SU-DHL-6 (cell line): ENCODE data around the gene COL13A1.

ENCODE experiments used
- H2AFZ ChIP-seq: fragments of 200-600 bp; sonication (generic); 2 replicates; pipeline ENCODE4 v1.6.1; 2014; ENCODE audit warnings: low read depth, mild to moderate bottlenecking, moderate library complexity, mixed read lengths, antibody characterized with exemption, low read length; ENCODE audit not compliant: severe bottlenecking
- H3F3A ChIP-seq: fragments of 200-600 bp; shearing (Covaris generic); 2 replicates; pipeline ENCODE4 v1.6.0; 2016; ENCODE audit warnings: antibody characterized with exemption, mild to moderate bottlenecking; ENCODE audit not compliant: insufficient read depth
- H3K27ac ChIP-seq: fragments of 200-600 bp; sonication (generic); 2 replicates; pipeline ENCODE4 v1.5.1; 2016; ENCODE audit warnings: low read depth, mild to moderate bottlenecking, low read length, moderate library complexity, mixed read lengths
- H3K27me3 ChIP-seq: fragments of 200-600 bp; sonication (generic), shearing (Covaris generic); 2 replicates; pipeline ENCODE4 v1.6.0; 2014; ENCODE audit warnings: mild to moderate bottlenecking, low read length
- H3K36me3 ChIP-seq: fragments of 200-600 bp; sonication (generic); 2 replicates; pipeline ENCODE4 v1.6.1; 2014; ENCODE audit warnings: mild to moderate bottlenecking, low read length, mixed read lengths
- H3K4me2 ChIP-seq: fragments of 300-600, 200-600 bp; shearing (Covaris generic), sonication (generic); 2 replicates; pipeline ENCODE4 v1.6.0; 2014; ENCODE audit warnings: low read length, low read depth, mild to moderate bottlenecking; ENCODE audit not compliant: poor library complexity, severe bottlenecking
- H3K4me3 ChIP-seq: fragments of 200-600 bp; sonication (generic); 2 replicates; pipeline ENCODE4 v1.5.1; 2014; ENCODE audit warnings: antibody characterized with exemption, low read length, mild to moderate bottlenecking, mixed read lengths; ENCODE audit not compliant: insufficient read depth, poor library complexity, severe bottlenecking
- H3K79me2 ChIP-seq: fragments of 200-600 bp; sonication (generic); 2 replicates; pipeline ENCODE4 v1.6.1; 2014; ENCODE audit warnings: mild to moderate bottlenecking, low read length, moderate library complexity; ENCODE audit not compliant: insufficient read depth
- H3K9ac ChIP-seq: fragments of 200-600 bp; sonication (generic); 2 replicates; pipeline ENCODE4 v1.7.0; 2014; ENCODE audit warnings: mild to moderate bottlenecking, low read length
- H3K9me2 ChIP-seq: fragments of 200-600 bp; sonication (generic); replicated peaks from 2 replicates; pipeline ENCODE4 v1.6.1; 2014; ENCODE audit warnings: low read length; ENCODE audit not compliant: insufficient read depth
- H3K9me3 ChIP-seq: fragments of 200-600 bp; sonication (generic); 2 replicates; pipeline ENCODE4 v1.6.1; 2014; ENCODE audit warnings: low read length, mixed read lengths; ENCODE audit not compliant: insufficient read depth
- H4K20me1 ChIP-seq: fragments of 200-600 bp; sonication (generic); 2 replicates; pipeline ENCODE4 v1.6.1; 2014; ENCODE audit warnings: low read depth, mild to moderate bottlenecking, antibody characterized with exemption, low read length, moderate library complexity, mixed read lengths
- CTCF ChIP-seq: fragments of 200-600 bp; sonication (generic); IDR thresholded peaks from one replicate; pipeline ENCODE4 v1.5.1; 2017; ENCODE audit warnings: antibody characterized with exemption, mild to moderate bottlenecking, low read length, moderate library complexity; ENCODE audit not compliant: insufficient read depth, poor library complexity, severe bottlenecking
- EZH2phosphoT487 ChIP-seq: fragments of 200-600 bp; sonication (generic), shearing (Covaris generic); conservative IDR thresholded peaks from 2 replicates; pipeline ENCODE4 v1.6.1; 2018; ENCODE audit warnings: mild to moderate bottlenecking, antibody characterized with exemption, low read length, moderate library complexity, mixed read lengths

COL13A1 gene

GRCh38 chr10:69797959-69798358 lies 3.7 kb upstream of the COL13A1 start:
- Histone ChIP-seq H3K36me3 (no peaks in the 10 kb centered on the region), H3K4me2 (no peak overlapping the region), H3K27ac (no peak overlapping the region), H3K9me2 (no peaks in the 10 kb centered on the region), H2AFZ (no peak overlapping the region), H3K9ac (no peak overlapping the region), H3F3A (no peaks in the 10 kb centered on the region), H3K79me2 (no peaks in the 10 kb centered on the region), H3K4me3 (no peak overlapping the region), H4K20me1 (no peaks in the 10 kb centered on the region), H3K27me3 (no peaks in the 10 kb centered on the region), H3K9me3 (peaks cover 10% of the 10 kb centered on the region; the same call in 1 of the 2 replicates)
- TF ChIP-seq EZH2phosphoT487 (no peak), CTCF (no peak)

- H3K79me2 ChIP-seq, result no peaks in the 10 kb centered on the region
- TF ChIP-seq EZH2phosphoT487 (no peak), CTCF (peak; percentile 73)
- no peak overlapping the region for H3K9ac ChIP-seq
- no peaks in the 10 kb centered on the region for H3K36me3 ChIP-seq
- H3F3A ChIP-seq, result no peaks in the 10 kb centered on the region
- no peak overlapping the region for H3K4me2 ChIP-seq
- no peaks in the 10 kb centered on the region for H3K9me2 ChIP-seq
- no peaks in the 10 kb centered on the region for H4K20me1 ChIP-seq
- no peak overlapping the region for H3K27ac ChIP-seq
- no peak overlapping the region for H2AFZ ChIP-seq
- no peaks in the 10 kb centered on the region for H3K27me3 ChIP-seq
- peaks cover 6% of the 10 kb centered on the region; the same call in 1 of the 2 replicates for H3K9me3 ChIP-seq
- H3K4me3 ChIP-seq, result no peak overlapping the region
Measured at GRCh38 chr10:69800109-69800508, 1.6 kb upstream of the COL13A1 start.

GRCh38 chr10:69800665-69801064 lies 1.0 kb upstream of the COL13A1 start:
- H3K27ac ChIP-seq, result no peak overlapping the region

More at GRCh38 chr10:69800665-69801064, 1.0 kb upstream of the COL13A1 start:
- H3K9ac ChIP-seq, result no peak overlapping the region
- no peaks in the 10 kb centered on the region for H4K20me1 ChIP-seq
- TF ChIP-seq EZH2phosphoT487 (no peak), CTCF (no peak)
- no peaks in the 10 kb centered on the region for H3F3A ChIP-seq
- H3K9me2 ChIP-seq, result no peaks in the 10 kb centered on the region
- no peaks in the 10 kb centered on the region for H3K79me2 ChIP-seq
- no peak overlapping the region for H3K4me2 ChIP-seq
- no peaks in the 10 kb centered on the region for H3K27me3 ChIP-seq
- no peak overlapping the region for H2AFZ ChIP-seq
- 0 out of 2 replicates have a peak, but pooled peaks cover under 1% of the 10 kb centered on the region for H3K9me3 ChIP-seq
- H3K36me3 ChIP-seq, result no peaks in the 10 kb centered on the region
- no peak overlapping the region for H3K4me3 ChIP-seq
